SJSA1 (cell line): ENCODE measurements around the gene DIPK2A. TPM values are rescaled to one million over a fixed set of nuclear protein-coding genes. Genes with fewer than 3 reads are reported as not detected.

ENCODE experiments used
- DNase-seq, 2 experiments: peaks; one replicate each; pipeline ENCODE4 v3.0.0-alpha.2; 2015 to 2020; ENCODE audit warnings: low spot score in 2 of 2, low read depth in 1 of 2
- H3K27ac ChIP-seq: fragments of 250-450 bp; sonication (Bioruptor Pico); 2 replicates; pipeline ENCODE4 v1.5.1; 2020; ENCODE audit warnings: mild to moderate bottlenecking, moderate library complexity
- H3K27me3 ChIP-seq: fragments of 250-450 bp; sonication (Bioruptor Pico); replicated peaks from 2 replicates; pipeline ENCODE4 v1.5.1; 2020; ENCODE audit warnings: mild to moderate bottlenecking, moderate library complexity
- H3K36me3 ChIP-seq: fragments of 250-450 bp; sonication (Bioruptor Pico); 2 replicates; pipeline ENCODE4 v1.5.1; 2020; ENCODE audit warnings: mild to moderate bottlenecking
- H3K4me1 ChIP-seq: fragments of 250-450 bp; sonication (Bioruptor Pico); replicated peaks from 2 replicates; pipeline ENCODE4 v1.6.1; 2021; ENCODE audit warnings: mild to moderate bottlenecking
- H3K4me3 ChIP-seq: fragments of 250-450 bp; sonication (Bioruptor Pico); 2 replicates; pipeline ENCODE4 v1.5.1; 2020; ENCODE audit warnings: mild to moderate bottlenecking
- H3K9me3 ChIP-seq: fragments of 250-450 bp; sonication (Bioruptor Pico); replicated peaks from 2 replicates; pipeline ENCODE4 v1.5.1; 2020; ENCODE audit warnings: mild to moderate bottlenecking
- total RNA-seq: library from RNA; depleted of rRNA; stranded (reverse); fragments of >200 nt; shearing (Covaris generic); gene quantifications from 2 replicates; pipeline ENCODE4 v1.2.3, GENCODE V29; 2014; rRNA removed

The DIPK2A gene, protein sequence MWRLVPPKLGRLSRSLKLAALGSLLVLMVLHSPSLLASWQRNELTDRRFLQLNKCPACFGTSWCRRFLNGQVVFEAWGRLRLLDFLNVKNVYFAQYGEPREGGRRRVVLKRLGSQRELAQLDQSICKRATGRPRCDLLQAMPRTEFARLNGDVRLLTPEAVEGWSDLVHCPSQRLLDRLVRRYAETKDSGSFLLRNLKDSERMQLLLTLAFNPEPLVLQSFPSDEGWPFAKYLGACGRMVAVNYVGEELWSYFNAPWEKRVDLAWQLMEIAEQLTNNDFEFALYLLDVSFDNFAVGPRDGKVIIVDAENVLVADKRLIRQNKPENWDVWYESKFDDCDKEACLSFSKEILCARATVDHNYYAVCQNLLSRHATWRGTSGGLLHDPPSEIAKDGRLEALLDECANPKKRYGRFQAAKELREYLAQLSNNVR
- total RNA-seq, result 6.3 and 23.2 TPM in 2 replicates

DNA sequence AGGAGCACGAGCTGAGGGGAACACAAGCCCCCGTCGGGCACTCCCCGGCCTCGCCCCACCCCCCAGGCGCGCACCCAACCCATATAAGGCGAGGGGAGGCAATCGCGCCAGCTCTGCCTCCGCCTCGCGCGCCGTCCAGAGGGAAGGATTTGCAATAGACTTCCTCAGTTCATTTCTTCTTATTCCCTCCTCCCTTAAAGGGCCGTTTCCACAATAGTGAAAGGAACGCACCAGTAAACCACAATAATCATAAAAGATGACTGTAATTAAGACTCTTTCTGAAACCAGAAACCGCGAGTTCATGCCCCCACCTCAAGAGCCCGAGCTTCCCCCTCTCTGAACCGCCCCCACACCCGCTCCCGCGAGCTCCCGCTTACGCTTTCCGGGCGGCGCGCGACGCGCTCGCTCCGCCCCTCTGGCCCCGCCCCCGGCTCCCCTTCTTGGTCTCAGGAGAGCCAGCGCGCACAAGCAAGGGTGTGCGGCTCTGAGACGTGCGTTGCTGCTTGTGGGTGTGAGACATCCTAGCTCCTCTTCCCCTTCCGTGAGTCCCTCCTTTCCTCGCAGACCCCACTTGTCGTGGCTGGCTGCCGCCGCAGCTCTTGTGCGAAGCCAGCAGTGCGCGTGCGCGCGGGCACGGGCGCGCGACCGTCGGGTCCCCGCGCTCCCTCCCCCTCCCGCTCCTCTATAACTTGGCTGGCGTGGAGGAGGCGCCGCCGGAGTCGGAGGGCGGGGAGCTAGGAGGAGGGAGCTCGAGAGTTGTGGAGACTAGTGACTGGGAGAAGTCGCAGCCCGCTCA, at the start of gene DIPK2A:
DIPK2A (plus strand) TSS at position 465 of the 796 bp plus-strand sequence. CDS start 510 bp downstream, outside the sequence.
- H3K27me3 ChIP-seq, result no peaks in the 10 kb centered on the region; the same call in 1 of the 2 replicates
- no peaks in the 10 kb centered on the region for H3K9me3 ChIP-seq
- no peaks in the 10 kb centered on the region for H3K36me3 ChIP-seq
- peak within 1 kb of the TSS; percentile 55 for H3K4me3 ChIP-seq
- peak; percentile 89 to 95 for DNase-seq
- 0 out of 2 replicates have a peak, but pooled peaks cover 5% of the 10 kb centered on the region for H3K4me1 ChIP-seq
- H3K27ac ChIP-seq, result peak within 1 kb of the TSS; percentile 34

DNA sequence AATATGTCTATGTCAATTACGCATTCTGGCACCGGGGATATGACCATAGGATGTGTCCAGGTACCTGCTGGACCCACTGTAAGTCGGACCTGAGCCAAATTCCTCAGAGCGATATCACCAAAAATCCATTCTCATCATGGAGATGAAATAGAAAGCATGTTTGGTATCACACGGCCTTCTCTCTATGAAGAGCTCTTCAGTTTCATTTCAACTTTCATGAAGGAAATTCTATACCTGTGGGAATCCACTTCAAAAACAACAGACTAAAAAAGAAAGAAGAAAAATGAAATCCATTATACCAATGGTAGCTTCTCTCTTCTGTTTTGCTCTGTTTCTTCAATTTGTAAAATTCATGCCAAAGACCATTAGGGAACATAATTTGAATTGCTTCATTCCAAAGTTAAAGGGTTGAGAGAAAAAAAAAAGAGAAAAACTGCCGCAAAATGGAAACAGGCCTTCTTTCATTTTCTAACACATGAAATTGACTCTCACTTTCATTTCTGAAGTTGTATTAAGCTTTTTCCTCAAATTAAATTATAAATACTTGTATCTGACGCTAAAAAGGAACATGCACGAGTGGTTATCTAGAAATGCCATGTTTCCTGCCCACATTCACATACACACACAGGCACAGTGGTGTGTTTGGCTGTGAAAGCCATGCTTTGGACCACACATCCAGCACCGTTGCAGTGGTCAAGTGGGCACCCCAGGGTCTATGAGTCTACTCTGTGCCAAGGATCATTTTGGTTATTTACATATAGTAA, 46.9 kb upstream of the DIPK2A start:
- H3K27ac ChIP-seq, result no peak overlapping the region
- H3K4me1 ChIP-seq, result no peaks in the 10 kb centered on the region
- H3K36me3 ChIP-seq, result no peaks in the 10 kb centered on the region
- H3K27me3 ChIP-seq, result no peaks in the 10 kb centered on the region
- no peaks in the 10 kb centered on the region for H3K9me3 ChIP-seq
- no peak overlapping the region for H3K4me3 ChIP-seq
- DNase-seq, result no peak

DNA sequence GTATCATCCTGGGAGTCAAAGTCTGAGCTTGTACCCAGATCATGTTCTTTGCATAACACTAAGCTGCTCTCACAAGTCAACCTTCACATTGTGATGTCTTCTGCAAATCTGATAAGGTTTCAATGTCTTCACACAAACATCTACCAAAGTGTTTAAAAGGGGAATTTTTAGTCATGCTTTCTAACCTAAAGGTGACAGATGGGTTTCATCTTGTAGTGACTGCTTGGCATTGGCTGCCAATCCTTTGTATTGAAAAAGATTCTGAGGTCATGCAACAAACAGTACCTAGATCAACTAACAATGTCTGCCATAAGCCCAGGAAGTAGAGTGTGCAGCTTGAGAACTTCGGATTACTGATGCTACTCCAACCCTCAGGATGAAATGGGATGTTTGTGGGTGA, 43.6 kb upstream of the DIPK2A start:
- Histone ChIP-seq H3K27me3 (no peaks in the 10 kb centered on the region), H3K9me3 (no peaks in the 10 kb centered on the region), H3K36me3 (no peaks in the 10 kb centered on the region), H3K27ac (no peak overlapping the region), H3K4me3 (no peak overlapping the region), H3K4me1 (no peaks in the 10 kb centered on the region)
- DNase-seq, result no peak

DNA sequence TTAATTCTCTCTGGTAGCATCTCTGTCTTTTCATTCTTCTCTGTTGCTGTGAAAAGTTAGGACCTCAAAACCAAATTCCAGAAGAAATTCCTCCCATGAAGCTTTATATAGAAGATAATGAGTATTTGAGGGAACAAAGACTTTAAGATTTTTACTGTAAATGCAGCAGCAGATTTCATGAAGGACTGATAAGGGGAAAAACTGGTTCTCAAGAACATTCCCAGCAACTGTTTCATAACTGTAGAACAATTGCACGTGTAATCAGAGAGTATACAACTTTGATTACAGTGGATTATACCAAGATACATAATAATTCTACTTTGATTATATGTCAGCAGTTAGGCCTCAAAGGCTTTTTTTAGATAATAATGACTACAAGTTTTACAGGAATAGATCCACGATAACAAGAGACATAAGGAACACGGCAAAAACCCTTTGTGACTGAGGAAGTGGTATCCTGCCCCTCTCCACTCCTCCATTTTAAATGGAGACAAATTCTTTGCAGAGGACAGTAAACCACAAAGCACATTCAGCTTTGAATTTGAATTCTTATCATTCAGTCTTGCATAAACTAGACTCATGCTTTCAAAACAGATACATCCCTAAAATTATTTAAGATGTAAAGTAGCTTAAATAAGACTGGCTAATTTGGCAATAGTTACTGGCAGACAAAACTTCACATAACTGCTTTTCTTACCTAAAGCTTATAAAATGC, 42.9 kb upstream of the DIPK2A start:
- no peaks in the 10 kb centered on the region for H3K36me3 ChIP-seq
- DNase-seq, result no peak
- no peaks in the 10 kb centered on the region for H3K4me1 ChIP-seq
- no peak overlapping the region for H3K4me3 ChIP-seq
- H3K27me3 ChIP-seq, result no peaks in the 10 kb centered on the region
- no peaks in the 10 kb centered on the region for H3K9me3 ChIP-seq
- H3K27ac ChIP-seq, result no peak overlapping the region

DNA sequence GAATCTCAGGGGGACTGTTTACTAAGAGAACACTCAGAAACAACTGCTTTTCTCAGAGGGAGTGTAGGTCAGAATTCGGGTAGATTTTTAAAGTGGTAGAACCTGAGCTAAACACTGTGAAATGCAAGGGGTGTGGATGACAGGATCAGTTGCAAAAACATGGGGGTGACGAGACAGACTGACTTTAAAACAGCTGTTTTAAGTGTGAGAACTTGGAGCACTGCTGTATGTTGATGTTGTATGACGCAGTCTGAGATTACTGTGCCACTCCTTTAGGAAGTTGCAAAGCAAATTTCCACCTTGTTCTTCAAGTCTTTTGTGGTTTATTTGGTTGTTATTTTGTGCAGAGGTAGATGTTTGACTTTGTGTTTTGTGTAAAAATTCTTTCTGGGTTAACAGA, 36.8 kb upstream of the DIPK2A start:
- Histone ChIP-seq H3K27ac (no peak overlapping the region), H3K4me3 (no peak overlapping the region), H3K36me3 (no peaks in the 10 kb centered on the region), H3K4me1 (no peaks in the 10 kb centered on the region), H3K27me3 (no peaks in the 10 kb centered on the region), H3K9me3 (no peaks in the 10 kb centered on the region)
- no peak for DNase-seq

DNA sequence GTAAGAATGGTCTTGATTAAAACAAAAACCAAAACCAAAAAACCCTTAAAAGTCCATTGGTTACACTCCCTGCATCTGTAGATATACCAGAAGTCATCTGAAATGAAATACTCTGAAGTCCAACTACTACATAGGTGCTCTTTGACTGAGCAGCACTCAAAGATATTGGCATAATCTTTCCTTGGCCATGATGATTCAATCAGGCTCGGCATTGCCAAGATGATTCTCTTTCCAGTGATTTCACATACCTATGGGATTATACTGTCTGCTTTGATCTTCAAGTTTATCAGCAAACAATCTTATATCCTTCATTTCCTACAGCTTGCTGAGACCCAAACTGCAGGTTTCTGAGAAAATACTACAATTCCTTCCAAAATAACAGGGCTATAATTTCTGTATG, 35.9 kb upstream of the DIPK2A start:
- Histone ChIP-seq H3K4me3 (no peak overlapping the region), H3K4me1 (no peaks in the 10 kb centered on the region), H3K27ac (no peak overlapping the region), H3K9me3 (no peaks in the 10 kb centered on the region), H3K36me3 (no peaks in the 10 kb centered on the region), H3K27me3 (no peaks in the 10 kb centered on the region)
- no peak for DNase-seq

DNA sequence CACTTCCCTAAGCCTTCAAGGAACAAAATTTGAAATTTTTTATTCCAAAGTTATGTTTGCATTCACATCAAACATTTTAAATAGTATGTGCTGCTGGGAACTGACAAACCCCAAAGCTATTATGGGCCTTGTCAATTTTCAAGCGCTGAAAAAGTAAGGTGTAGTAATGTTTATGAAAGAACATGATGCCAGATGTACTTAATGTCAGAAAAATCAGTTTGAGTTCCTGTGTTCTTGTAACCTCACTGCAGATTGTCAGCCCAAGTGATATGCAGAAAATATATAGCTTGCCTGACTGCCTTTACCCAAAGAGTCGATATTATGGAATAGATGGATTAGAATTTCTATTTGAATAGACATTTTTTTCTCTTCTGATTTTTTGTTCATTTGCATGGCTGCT, 20.8 kb upstream of the DIPK2A start:
- H3K27me3 ChIP-seq, result no peaks in the 10 kb centered on the region
- no peak overlapping the region for H3K4me3 ChIP-seq
- no peaks in the 10 kb centered on the region for H3K36me3 ChIP-seq
- H3K4me1 ChIP-seq, result no peaks in the 10 kb centered on the region
- no peak overlapping the region for H3K27ac ChIP-seq
- H3K9me3 ChIP-seq, result no peaks in the 10 kb centered on the region
- no peak for DNase-seq

DNA sequence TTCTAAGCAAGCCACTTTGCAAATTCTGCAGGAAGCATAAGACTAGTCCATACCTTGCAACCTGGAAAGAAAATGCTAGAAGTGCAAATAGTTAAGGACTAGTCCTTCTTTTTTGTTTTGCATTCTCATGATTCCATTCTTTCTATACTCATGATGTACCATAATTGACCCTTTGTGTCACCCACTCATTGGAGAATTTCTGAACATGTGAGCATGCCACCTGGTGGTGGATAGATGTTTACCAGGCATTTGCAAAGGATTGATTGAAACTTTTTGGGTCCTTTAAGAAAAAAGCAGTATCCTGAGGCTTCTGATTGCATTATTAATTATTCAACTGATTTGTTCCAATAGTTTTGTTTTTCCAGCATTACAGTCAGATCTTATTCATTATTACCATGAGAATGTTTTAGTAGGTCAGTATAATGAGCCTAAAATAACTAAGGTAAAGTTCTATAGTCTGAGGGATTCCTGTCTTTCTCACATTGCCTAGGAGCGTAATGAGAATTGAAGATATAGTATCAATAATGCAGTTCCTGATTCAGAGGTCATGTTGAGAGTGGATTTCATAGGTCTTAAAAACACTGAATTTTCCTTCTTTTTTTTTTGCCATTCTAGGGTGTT, 20.2 kb upstream of the DIPK2A start:
- no peaks in the 10 kb centered on the region for H3K36me3 ChIP-seq
- H3K27ac ChIP-seq, result no peak overlapping the region
- no peak overlapping the region for H3K4me3 ChIP-seq
- no peak for DNase-seq
- H3K4me1 ChIP-seq, result no peaks in the 10 kb centered on the region
- H3K27me3 ChIP-seq, result no peaks in the 10 kb centered on the region
- no peaks in the 10 kb centered on the region for H3K9me3 ChIP-seq

DNA sequence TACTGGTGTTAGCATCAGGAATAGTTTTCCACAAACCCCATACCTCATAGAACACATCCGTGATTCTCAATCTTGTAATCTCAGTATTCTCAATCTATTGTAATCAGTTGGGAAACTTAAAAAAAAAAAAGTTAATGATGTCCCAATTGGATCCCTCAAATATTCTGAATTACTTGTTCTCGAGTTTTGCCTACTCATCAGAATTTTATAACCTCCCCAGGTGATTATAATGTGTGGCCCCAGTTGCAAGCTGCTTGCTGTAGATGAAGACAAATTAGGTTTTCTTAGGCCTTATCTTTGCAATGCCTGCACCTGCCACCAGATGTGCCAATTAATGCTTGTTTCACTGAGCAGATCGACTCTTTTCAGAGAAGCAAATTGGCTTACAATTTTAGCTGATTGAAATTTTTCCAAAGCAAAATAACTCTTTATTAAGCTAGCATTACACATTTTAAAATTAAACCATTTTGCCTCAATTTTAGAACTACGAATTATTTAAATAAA, 19.0 kb upstream of the DIPK2A start:
- Histone ChIP-seq H3K4me3 (no peak overlapping the region), H3K27me3 (no peaks in the 10 kb centered on the region), H3K27ac (no peak overlapping the region), H3K9me3 (no peaks in the 10 kb centered on the region), H3K4me1 (no peaks in the 10 kb centered on the region), H3K36me3 (no peaks in the 10 kb centered on the region)
- DNase-seq, result no peak

DNA sequence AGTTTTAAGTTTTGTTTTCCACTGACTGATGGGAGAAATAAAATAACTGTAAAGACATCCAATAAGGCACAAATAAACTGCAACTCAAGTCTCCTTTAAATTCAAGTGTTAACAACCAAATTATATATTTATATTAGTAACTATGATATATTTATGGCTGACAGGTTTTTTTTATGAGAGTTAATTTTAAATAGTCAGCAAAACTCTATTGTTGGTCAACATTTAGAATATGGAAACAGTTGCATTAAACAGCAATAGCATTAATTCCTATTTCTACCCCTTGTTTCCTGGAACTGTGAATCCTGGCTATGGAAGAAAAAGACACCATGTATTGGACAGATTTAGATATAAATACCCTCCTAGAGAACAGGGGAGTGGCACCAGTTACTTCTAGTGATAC, 16.5 kb upstream of the DIPK2A start:
- Histone ChIP-seq H3K4me1 (no peaks in the 10 kb centered on the region), H3K27ac (no peak overlapping the region), H3K9me3 (no peaks in the 10 kb centered on the region), H3K4me3 (no peak overlapping the region), H3K36me3 (no peaks in the 10 kb centered on the region), H3K27me3 (no peaks in the 10 kb centered on the region)
- no peak for DNase-seq

DNA sequence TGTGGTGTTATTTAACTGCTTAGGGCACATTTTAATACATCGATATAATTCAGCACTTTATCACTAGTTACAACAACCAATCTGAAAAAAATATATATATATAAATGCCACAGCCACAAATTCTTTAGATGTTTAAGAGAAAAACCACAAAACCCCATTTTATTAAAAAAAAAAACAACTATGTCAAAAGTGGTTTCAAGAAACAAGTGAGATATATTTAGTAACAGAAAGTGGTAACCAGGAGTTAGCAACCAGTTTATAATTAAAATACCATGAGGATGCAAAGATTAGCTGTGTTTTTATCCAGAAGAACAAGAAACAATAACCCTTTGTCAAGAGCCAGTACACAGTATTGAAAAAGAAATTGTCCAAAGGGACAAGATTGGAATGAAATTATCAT, 14.8 kb upstream of the DIPK2A start:
- Histone ChIP-seq H3K9me3 (no peaks in the 10 kb centered on the region), H3K4me1 (no peaks in the 10 kb centered on the region), H3K27ac (no peak overlapping the region), H3K4me3 (no peak overlapping the region), H3K36me3 (no peaks in the 10 kb centered on the region), H3K27me3 (no peaks in the 10 kb centered on the region)
- DNase-seq, result no peak

DNA sequence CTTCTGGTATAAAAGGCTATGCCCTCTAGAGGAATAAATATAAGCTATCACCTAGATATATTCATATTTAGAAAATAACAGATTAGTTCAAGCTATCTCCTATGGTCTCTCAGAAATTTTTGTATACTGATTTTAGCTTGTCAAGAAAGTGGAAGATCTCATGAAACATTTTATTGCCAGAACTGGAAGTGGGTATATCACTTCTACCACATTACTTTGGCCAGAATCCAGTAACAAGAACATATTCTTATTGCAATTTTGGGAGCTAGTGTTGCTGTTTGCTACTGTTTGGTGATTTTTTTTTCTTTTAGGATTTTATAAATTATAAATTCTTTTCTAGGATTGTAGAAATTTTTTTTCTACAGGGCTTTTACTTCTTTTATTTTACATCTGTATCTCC, 14.2 kb upstream of the DIPK2A start:
- Histone ChIP-seq H3K36me3 (no peaks in the 10 kb centered on the region), H3K4me1 (no peaks in the 10 kb centered on the region), H3K27ac (no peak overlapping the region), H3K27me3 (no peaks in the 10 kb centered on the region), H3K4me3 (no peak overlapping the region), H3K9me3 (no peaks in the 10 kb centered on the region)
- no peak for DNase-seq

DNA sequence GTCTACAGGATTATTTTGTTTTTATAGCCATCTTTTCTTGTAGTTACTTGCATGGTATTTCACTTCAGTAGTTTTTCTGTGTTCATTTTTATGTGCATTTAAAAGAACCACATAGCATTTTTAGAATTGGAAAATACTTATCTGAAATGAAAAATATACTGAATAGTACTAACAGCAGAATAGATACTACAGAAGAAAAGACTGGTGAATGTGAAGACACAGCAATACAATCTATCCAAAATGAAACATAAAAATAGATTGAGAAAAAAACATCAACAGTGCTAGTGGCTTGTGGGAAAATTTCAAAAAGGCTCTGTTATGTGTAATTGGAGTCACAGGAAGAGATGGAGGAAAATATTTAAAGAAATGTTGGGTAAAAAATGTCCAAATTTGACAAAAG, 12.7 kb upstream of the DIPK2A start:
- H3K27me3 ChIP-seq, result no peaks in the 10 kb centered on the region
- H3K4me1 ChIP-seq, result no peaks in the 10 kb centered on the region
- H3K27ac ChIP-seq, result no peak overlapping the region
- DNase-seq, result no peak
- no peaks in the 10 kb centered on the region for H3K9me3 ChIP-seq
- no peak overlapping the region for H3K4me3 ChIP-seq
- no peaks in the 10 kb centered on the region for H3K36me3 ChIP-seq
